Neural cell (in vitro differentiated cells): ENCODE data around the gene RAX.

Source experiments
- EP300 ChIP-seq: fragments of 450-650 bp; conservative IDR thresholded peaks from 2 replicates; pipeline ENCODE4 v1.6.1; 2014; ENCODE audit warnings: antibody characterized with exemption, mild to moderate bottlenecking, moderate library complexity; ENCODE audit not compliant: poor library complexity, severe bottlenecking
- MXI1 ChIP-seq: fragments of 450-650 bp; conservative IDR thresholded peaks from 2 replicates; pipeline ENCODE4 v1.6.1; 2014; ENCODE audit warnings: antibody characterized with exemption, mild to moderate bottlenecking; ENCODE audit not compliant: poor library complexity, severe bottlenecking
- TF ChIP-seq, protein P1 (sequence below): fragments of 450-650 bp; IDR thresholded peaks from 2 replicates; pipeline ENCODE4 v1.5.1; 2014; ENCODE audit warnings: antibody characterized with exemption, mild to moderate bottlenecking, moderate library complexity; ENCODE audit not compliant: poor library complexity, severe bottlenecking

DNA sequence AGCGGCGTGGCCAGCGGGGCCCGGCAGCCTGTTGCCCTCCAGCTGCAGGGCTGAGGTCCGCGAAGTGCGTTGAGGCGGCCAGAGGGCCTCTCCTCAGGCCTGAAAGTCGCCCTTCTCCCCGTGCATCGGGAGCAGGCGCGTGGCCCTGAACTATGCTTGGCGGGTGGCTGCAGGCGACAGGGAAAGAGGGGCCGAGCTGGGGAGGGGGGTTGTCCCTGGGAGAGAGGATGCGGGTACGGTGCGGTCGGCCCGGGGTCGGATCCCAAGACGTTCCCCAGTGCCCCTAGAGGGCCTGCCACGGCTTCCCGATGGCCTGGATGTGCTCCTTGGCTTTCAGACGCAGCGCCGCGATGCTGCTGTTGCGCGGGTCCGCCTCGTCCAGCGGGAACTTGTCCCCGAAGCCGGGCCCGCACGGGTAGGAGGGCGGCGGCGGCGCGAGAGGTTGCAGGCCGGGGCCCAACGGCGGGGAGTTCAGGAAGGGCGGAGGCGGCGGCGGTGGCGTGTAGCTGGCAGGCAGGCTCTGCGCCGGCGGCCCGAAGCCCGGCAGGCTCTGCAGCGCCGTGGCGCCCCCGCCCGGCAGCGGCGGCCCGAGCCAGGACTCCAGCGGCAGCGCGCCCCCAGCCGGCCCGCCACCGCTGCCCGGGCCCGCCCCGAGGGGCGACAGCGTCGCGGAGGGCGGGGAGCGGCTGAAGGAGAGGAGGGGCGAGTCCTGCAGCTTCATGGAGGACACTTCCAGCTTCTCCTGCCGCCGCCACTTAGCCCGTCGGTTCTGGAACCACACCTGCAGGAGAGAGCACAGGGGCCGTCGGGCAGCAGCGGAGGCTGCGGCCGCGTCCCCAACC lies 4.3 kb downstream of the RAX start:
- TF ChIP-seq, protein P1, sequence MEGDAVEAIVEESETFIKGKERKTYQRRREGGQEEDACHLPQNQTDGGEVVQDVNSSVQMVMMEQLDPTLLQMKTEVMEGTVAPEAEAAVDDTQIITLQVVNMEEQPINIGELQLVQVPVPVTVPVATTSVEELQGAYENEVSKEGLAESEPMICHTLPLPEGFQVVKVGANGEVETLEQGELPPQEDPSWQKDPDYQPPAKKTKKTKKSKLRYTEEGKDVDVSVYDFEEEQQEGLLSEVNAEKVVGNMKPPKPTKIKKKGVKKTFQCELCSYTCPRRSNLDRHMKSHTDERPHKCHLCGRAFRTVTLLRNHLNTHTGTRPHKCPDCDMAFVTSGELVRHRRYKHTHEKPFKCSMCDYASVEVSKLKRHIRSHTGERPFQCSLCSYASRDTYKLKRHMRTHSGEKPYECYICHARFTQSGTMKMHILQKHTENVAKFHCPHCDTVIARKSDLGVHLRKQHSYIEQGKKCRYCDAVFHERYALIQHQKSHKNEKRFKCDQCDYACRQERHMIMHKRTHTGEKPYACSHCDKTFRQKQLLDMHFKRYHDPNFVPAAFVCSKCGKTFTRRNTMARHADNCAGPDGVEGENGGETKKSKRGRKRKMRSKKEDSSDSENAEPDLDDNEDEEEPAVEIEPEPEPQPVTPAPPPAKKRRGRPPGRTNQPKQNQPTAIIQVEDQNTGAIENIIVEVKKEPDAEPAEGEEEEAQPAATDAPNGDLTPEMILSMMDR, result no peak
- TF ChIP-seq EP300 (no peak), MXI1 (no peak)
